Vagina (tissue), 2 donors: ENCODE results near the gene GNG7.

ENCODE experiments used
- POLR2A ChIP-seq, 2 donors: fragments of 450-650 bp; IDR thresholded peaks; one replicate each; pipeline ENCODE4 v1.6.1; 2017; ENCODE audit warnings: antibody characterized with exemption in 2 of 2, mild to moderate bottlenecking in 2 of 2, moderate library complexity in 2 of 2
- TF ChIP-seq, protein P1 (sequence below), 3 experiments: fragments of 450-650 bp in 2 of 3; fragments of 200-600 bp in 1 of 3; sonication (generic) in 1 of 3; IDR thresholded peaks; one replicate each; pipeline ENCODE4 v1.5.1; 2017 to 2019; ENCODE audit warnings: antibody characterized with exemption in 3 of 3, mild to moderate bottlenecking in 2 of 3, moderate library complexity in 2 of 3

DNA sequence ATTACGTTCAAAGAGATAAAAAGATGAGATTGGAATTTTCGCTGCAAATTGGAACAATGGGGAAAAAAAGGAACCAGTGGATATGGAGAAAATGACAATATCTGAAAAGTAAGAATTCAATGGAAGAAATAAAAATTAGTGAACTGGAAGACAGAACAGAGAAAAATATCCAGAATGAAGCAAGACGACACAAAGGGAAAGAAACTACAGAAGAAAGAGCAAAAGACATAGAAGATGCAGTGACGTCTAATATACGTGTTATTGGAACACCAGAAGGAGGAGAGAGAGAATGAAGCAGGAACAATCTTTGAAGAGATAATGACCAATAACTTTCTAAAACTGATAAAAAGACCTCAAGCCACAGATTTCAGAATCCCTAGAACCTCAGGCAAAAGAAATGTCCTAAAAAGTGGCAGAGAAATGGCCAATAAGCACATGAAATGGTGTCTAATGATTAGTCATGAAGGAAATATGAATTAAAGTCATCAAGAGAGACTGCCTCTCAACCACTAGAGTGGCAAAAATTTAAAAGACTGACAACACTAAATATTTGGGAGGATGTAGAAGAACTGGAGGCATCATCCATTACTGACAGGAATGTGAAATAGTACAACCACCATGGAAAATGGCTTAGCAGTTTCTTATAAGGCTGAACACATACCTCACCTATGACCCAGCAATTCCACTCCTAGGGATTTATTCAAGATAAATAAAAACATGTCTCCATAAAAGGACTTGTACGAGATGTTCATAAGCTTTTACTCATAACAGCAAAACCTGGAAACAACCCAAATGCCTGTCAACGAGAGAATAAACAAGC is 170.0 kb downstream of the GNG7 start:
- TF ChIP-seq, protein P1, sequence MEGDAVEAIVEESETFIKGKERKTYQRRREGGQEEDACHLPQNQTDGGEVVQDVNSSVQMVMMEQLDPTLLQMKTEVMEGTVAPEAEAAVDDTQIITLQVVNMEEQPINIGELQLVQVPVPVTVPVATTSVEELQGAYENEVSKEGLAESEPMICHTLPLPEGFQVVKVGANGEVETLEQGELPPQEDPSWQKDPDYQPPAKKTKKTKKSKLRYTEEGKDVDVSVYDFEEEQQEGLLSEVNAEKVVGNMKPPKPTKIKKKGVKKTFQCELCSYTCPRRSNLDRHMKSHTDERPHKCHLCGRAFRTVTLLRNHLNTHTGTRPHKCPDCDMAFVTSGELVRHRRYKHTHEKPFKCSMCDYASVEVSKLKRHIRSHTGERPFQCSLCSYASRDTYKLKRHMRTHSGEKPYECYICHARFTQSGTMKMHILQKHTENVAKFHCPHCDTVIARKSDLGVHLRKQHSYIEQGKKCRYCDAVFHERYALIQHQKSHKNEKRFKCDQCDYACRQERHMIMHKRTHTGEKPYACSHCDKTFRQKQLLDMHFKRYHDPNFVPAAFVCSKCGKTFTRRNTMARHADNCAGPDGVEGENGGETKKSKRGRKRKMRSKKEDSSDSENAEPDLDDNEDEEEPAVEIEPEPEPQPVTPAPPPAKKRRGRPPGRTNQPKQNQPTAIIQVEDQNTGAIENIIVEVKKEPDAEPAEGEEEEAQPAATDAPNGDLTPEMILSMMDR (IDR thresholded peaks at IDR 0.05), result no peak
- TF ChIP-seq POLR2A (IDR thresholded peaks at IDR 0.05), result no peak
